Spleen (tissue), 11 donors: Measurements from ENCODE around the gene GALNT17. TPM values are rescaled to one million over a fixed set of nuclear protein-coding genes. Genes with fewer than 3 reads are reported as not detected.

Experiments
- DNase-seq: peaks from one replicate; pipeline ENCODE4 v3.0.0-alpha.2; 2020
- H3K27ac ChIP-seq, 8 donors: fragments of 200-600 bp; sonication (generic) in 7 of 8; 1 replicate in 4 of 8; 2 replicates in 4 of 8; pipeline versions ENCODE4 v1.5.0 to v1.8.0; 2016 to 2021; ENCODE audit warnings: inconsistent platforms in 4 of 8, mild to moderate bottlenecking in 4 of 8, moderate library complexity in 1 of 8
- H3K27me3 ChIP-seq, 7 donors: fragments of 200-600 bp; sonication (generic) in 6 of 7; replicated peaks in 1 of 7; 1 replicate in 4 of 7; 2 replicates in 3 of 7; pipeline versions ENCODE4 v1.5.0 to v1.8.0; 2016 to 2021; ENCODE audit warnings: inconsistent platforms in 3 of 7, mild to moderate bottlenecking in 1 of 7
- H3K36me3 ChIP-seq, 6 donors: fragments of 200-600 bp; sonication (generic) in 5 of 6; 1 replicate in 4 of 6; 2 replicates in 2 of 6; pipeline versions ENCODE4 v1.5.0 to v1.8.0; 2016 to 2021; ENCODE audit warnings: inconsistent platforms in 2 of 6
- H3K4me1 ChIP-seq, 6 donors: fragments of 200-600 bp; sonication (generic) in 5 of 6; 1 replicate in 3 of 6; 2 replicates in 3 of 6; pipeline versions ENCODE4 v1.5.0 to v1.8.0; 2016 to 2021; ENCODE audit warnings: inconsistent platforms in 3 of 6
- H3K4me3 ChIP-seq, 8 donors: fragments of 200-600 bp; sonication (generic) in 7 of 8; 1 replicate in 4 of 8; 2 replicates in 4 of 8; pipeline versions ENCODE4 v1.5.0 to v1.8.0; 2016 to 2021; ENCODE audit warnings: inconsistent platforms in 4 of 8, mild to moderate bottlenecking in 4 of 8, moderate library complexity in 2 of 8
- H3K9me3 ChIP-seq, 8 donors: fragments of 200-600 bp; sonication (generic) in 7 of 8; 1 replicate in 4 of 8; 2 replicates in 4 of 8; pipeline versions ENCODE4 v1.5.0 to v1.8.0; 2016 to 2021; ENCODE audit warnings: inconsistent platforms in 4 of 8
- POLR2A ChIP-seq, 3 donors: fragments of 450-650 bp; IDR thresholded peaks; one replicate each; pipeline ENCODE4 v1.5.1; 2017; ENCODE audit warnings: antibody characterized with exemption in 3 of 3, mild to moderate bottlenecking in 1 of 3
- POLR2AphosphoS5 ChIP-seq, 3 donors: sonication (generic); formaldehyde crosslinking; IDR thresholded peaks; one replicate each; pipeline ENCODE4 v1.5.1; 2017; ENCODE audit warnings: antibody characterized with exemption in 3 of 3
- WGBS, 5 donors: extraction: QIAGEN DNeasy Blood & Tissue Kit in 3 of 5; methylation state at CpG; one replicate each; pipeline versions ENCODE4 v1.1.5 to v1.1.7; 2013 to 2018; 5-methylcytosine and 5-hydroxymethylcytosine counted together
- intact Hi-C: fragments of 100-400 bp; cut with DNase I; formaldehyde crosslinking; loops from one replicate; pipeline ENCODE4 v1.15.0; 2023; ENCODE audit warnings: low total_unique reads
- polyA plus RNA-seq, 3 donors: library from polyadenylated mRNA; stranded (reverse); fragments of 200-250 nt; gene quantifications; one replicate each; pipeline ENCODE4 v1.2.1, GENCODE V29; 2013
- total RNA-seq, 7 donors: library from RNA; depleted of rRNA in 3 of 7; stranded (reverse); fragments of >200 nt in 3 of 7; fragmentation: NEBNext Ultra II Directional in 4 of 7; extraction: Animal tissue kit (Norgen Biotek cat#: 25700) in 4 of 7; gene quantifications; one replicate each; pipeline versions ENCODE4 v1.1.0 to v1.2.1, GENCODE V29; 2016 to 2021
- TF ChIP-seq, protein P1 (sequence below), 11 experiments: fragments of 200-600 bp in 7 of 11; fragments of 450-650 bp in 4 of 11; sonication (generic) in 4 of 11; IDR thresholded peaks in 8 of 11; conservative IDR thresholded peaks in 3 of 11; 1 replicate in 7 of 11; 2 replicates in 4 of 11; pipeline versions ENCODE4 v1.4.0 to v1.8.0; 2016 to 2021; ENCODE audit warnings: antibody characterized with exemption in 11 of 11, inconsistent platforms in 4 of 11, mild to moderate bottlenecking in 1 of 11
- donor health status: healthy with polysubstance abuse.
- donor health status: DM: no; HTN: no; CAD: no; lungs with moderate emphysema.
- donor health status: DM: no; HTN: no; CAD: no.
- donor health status: Bipolar disorder and iron deficiency.
- donor health status: healthy.
- donor health status: DM: no; HTN: no; CAD: no.
- donor health status: DM: yes; HTN: yes; CAD: no.

GALNT17 gene
- total and polyA plus RNA-seq, 10 donors: 0.39 to 10.8 (median 3.1) TPM

- no peaks in the 10 kb centered on the region for H3K36me3 ChIP-seq
- H3K27ac ChIP-seq: no peak overlapping the region
- H3K9me3 ChIP-seq: peaks cover 0 to 9% (median 0%) of the 10 kb centered on the region in 8 donors
- no peak for TF ChIP-seq POLR2A (IDR thresholded peaks at IDR 0.05)
- TF ChIP-seq POLR2AphosphoS5 (IDR thresholded peaks at IDR 0.05): no peak
- TF ChIP-seq, protein P1, sequence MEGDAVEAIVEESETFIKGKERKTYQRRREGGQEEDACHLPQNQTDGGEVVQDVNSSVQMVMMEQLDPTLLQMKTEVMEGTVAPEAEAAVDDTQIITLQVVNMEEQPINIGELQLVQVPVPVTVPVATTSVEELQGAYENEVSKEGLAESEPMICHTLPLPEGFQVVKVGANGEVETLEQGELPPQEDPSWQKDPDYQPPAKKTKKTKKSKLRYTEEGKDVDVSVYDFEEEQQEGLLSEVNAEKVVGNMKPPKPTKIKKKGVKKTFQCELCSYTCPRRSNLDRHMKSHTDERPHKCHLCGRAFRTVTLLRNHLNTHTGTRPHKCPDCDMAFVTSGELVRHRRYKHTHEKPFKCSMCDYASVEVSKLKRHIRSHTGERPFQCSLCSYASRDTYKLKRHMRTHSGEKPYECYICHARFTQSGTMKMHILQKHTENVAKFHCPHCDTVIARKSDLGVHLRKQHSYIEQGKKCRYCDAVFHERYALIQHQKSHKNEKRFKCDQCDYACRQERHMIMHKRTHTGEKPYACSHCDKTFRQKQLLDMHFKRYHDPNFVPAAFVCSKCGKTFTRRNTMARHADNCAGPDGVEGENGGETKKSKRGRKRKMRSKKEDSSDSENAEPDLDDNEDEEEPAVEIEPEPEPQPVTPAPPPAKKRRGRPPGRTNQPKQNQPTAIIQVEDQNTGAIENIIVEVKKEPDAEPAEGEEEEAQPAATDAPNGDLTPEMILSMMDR (IDR thresholded peaks at IDR 0.05 in 8 of 11, conservative IDR thresholded peaks at IDR 0.05 in 3 of 11): no peak
- no peak for DNase-seq
- H3K4me3 ChIP-seq: no peak overlapping the region
- 59 to 73% (median 68%) methylated on average over 6 of the region's 6 CpGs for WGBS, 5 donors
- H3K27me3 ChIP-seq: no peaks in the 10 kb centered on the region
- intact Hi-C loops: no loop called here
- H3K4me1 ChIP-seq: no peaks in the 10 kb centered on the region
Measured at GRCh38 chr7:71563276-71563675, 431.3 kb downstream of the GALNT17 start.

GRCh38 chr7:71566376-71566775 is 434.4 kb downstream of the GALNT17 start:
- Histone ChIP-seq H3K27me3 (no peaks in the 10 kb centered on the region), H3K27ac (no peak overlapping the region), H3K9me3 (peaks cover 0 to 33% (median 4%) of the 10 kb centered on the region in 8 donors), H3K4me1 (no peaks in the 10 kb centered on the region), H3K4me3 (no peak overlapping the region), H3K36me3 (no peaks in the 10 kb centered on the region)
- no peak for DNase-seq
- intact Hi-C loops: no loop called here
- TF ChIP-seq POLR2A (IDR thresholded peaks at IDR 0.05) (no peak), POLR2AphosphoS5 (IDR thresholded peaks at IDR 0.05) (no peak)
- TF ChIP-seq, protein P1 (IDR thresholded peaks at IDR 0.05 in 8 of 11, conservative IDR thresholded peaks at IDR 0.05 in 3 of 11): no peak
- 82 to 86% (median 83%) methylated on average over 8 of the region's 8 CpGs for WGBS, 5 donors

- no peaks in the 10 kb centered on the region for H3K27me3 ChIP-seq
- no peak overlapping the region for H3K4me3 ChIP-seq
- DNase-seq: no peak
- H3K4me1 ChIP-seq: no peaks in the 10 kb centered on the region
- no peaks in the 10 kb centered on the region for H3K36me3 ChIP-seq
- H3K27ac ChIP-seq: no peak overlapping the region
- peaks cover 0 to 35% (median 4%) of the 10 kb centered on the region in 8 donors for H3K9me3 ChIP-seq
- 80 to 89% (median 87%) methylated on average over 6 of the region's 6 CpGs for WGBS, 5 donors
- TF ChIP-seq POLR2A (IDR thresholded peaks at IDR 0.05) (no peak), POLR2AphosphoS5 (IDR thresholded peaks at IDR 0.05) (no peak)
- TF ChIP-seq, protein P1 (IDR thresholded peaks at IDR 0.05 in 8 of 11, conservative IDR thresholded peaks at IDR 0.05 in 3 of 11): no peak
- intact Hi-C loops: no loop called here
Measured at GRCh38 chr7:71566991-71567390, 435.0 kb downstream of the GALNT17 start.

GRCh38 chr7:71574153-71574860 is 442.4 kb downstream of the GALNT17 start:
- H3K4me1 ChIP-seq: no peaks in the 10 kb centered on the region
- intact Hi-C loops: no loop called here
- no peak overlapping the region for H3K27ac ChIP-seq
- H3K36me3 ChIP-seq: no peaks in the 10 kb centered on the region
- H3K4me3 ChIP-seq: no peak overlapping the region
- 56 to 72% (median 59%) methylated on average over 2 of the region's 2 CpGs for WGBS, 5 donors
- peaks cover 0 to 36% (median 3%) of the 10 kb centered on the region in 8 donors for H3K9me3 ChIP-seq
- DNase-seq: no peak
- H3K27me3 ChIP-seq: no peaks in the 10 kb centered on the region
- TF ChIP-seq, protein P1 (IDR thresholded peaks at IDR 0.05 in 8 of 11, conservative IDR thresholded peaks at IDR 0.05 in 3 of 11): no peak
- no peak for TF ChIP-seq POLR2A (IDR thresholded peaks at IDR 0.05)
- no peak for TF ChIP-seq POLR2AphosphoS5 (IDR thresholded peaks at IDR 0.05)
